Stimulated activated CD4-positive, alpha-beta T cell treated with anti-CD3 and anti-CD28 coated beads, Interleukin-12 subunit alpha, Interleukin-12 subunit beta, amount 100 ng/mL, for 24 hours (primary cell): ENCODE results near the gene FGF4.

Experiments
- DNase-seq, 2 experiments: peaks; one replicate each; pipeline ENCODE4 v3.0.0-alpha.2; 2020; ENCODE audit warnings: low read depth in 2 of 2

The FGF4 gene

GRCh38 chr11:69807106-69807815 lies 32.1 kb upstream of the FGF4 start:
- no peak for DNase-seq

- no peak for DNase-seq
Measured at GRCh38 chr11:69804769-69805508, 29.8 kb upstream of the FGF4 start.

GRCh38 chr11:69803604-69804218 lies 28.6 kb upstream of the FGF4 start:
- no peak for DNase-seq

- DNase-seq: no peak
Measured at GRCh38 chr11:69803022-69803421, 27.9 kb upstream of the FGF4 start.

GRCh38 chr11:69802590-69802989 lies 27.4 kb upstream of the FGF4 start:
- DNase-seq: no peak

- peak in 1 of 2 experiments; percentile 8 for DNase-seq
Measured at GRCh38 chr11:69801513-69802335, 26.6 kb upstream of the FGF4 start.

GRCh38 chr11:69800278-69800677 lies 25.1 kb upstream of the FGF4 start:
- DNase-seq: no peak

GRCh38 chr11:69799582-69799981 lies 24.4 kb upstream of the FGF4 start:
- DNase-seq: no peak

GRCh38 chr11:69799097-69799496 lies 24.0 kb upstream of the FGF4 start:
- DNase-seq: no peak

GRCh38 chr11:69797737-69798528 lies 22.8 kb upstream of the FGF4 start:
- no peak for DNase-seq

- DNase-seq: no peak
Measured at GRCh38 chr11:69797156-69797555, 22.0 kb upstream of the FGF4 start.

- DNase-seq: no peak
Measured at GRCh38 chr11:69796063-69796462, 20.9 kb upstream of the FGF4 start.

- DNase-seq: no peak
Measured at GRCh38 chr11:69791276-69792180, 16.4 kb upstream of the FGF4 start.

GRCh38 chr11:69788956-69789355 lies 13.8 kb upstream of the FGF4 start:
- DNase-seq: no peak

GRCh38 chr11:69787906-69788305 lies 12.8 kb upstream of the FGF4 start:
- DNase-seq: no peak

- no peak for DNase-seq
Measured at GRCh38 chr11:69787457-69787856, 12.3 kb upstream of the FGF4 start.

GRCh38 chr11:69781241-69781640 lies 6.1 kb upstream of the FGF4 start:
- DNase-seq: no peak

GRCh38 chr11:69778373-69778772 lies 3.2 kb upstream of the FGF4 start:
- DNase-seq: no peak

- DNase-seq: no peak
Measured at GRCh38 chr11:69774354-69775162, 583 bp downstream of the FGF4 start.
